Sigmoid colon (tissue), 7 donors: Measurements from ENCODE around the gene NHERF1. TPM values are rescaled to one million over a fixed set of nuclear protein-coding genes. Genes with fewer than 3 reads are reported as not detected.

Experiments used
- DNase-seq: peaks from one replicate; pipeline ENCODE4 v3.0.0-alpha.2; 2019
- H3K27ac ChIP-seq, 4 donors: fragments of 200-600 bp; sonication (generic); one replicate each; pipeline ENCODE4 v1.5.1; 2016 to 2019; ENCODE audit warnings: mild to moderate bottlenecking in 1 of 4
- H3K27me3 ChIP-seq, 3 donors: fragments of 200-600 bp; sonication (generic); one replicate each; pipeline ENCODE4 v1.5.1; 2019; ENCODE audit warnings: mild to moderate bottlenecking in 1 of 3
- H3K36me3 ChIP-seq, 4 donors: fragments of 200-600 bp; sonication (generic); one replicate each; pipeline ENCODE4 v1.5.1; 2016 to 2019
- H3K4me1 ChIP-seq, 4 donors: fragments of 200-600 bp; sonication (generic); one replicate each; pipeline ENCODE4 v1.5.1; 2017 to 2019
- H3K4me3 ChIP-seq, 4 donors: fragments of 200-600 bp; sonication (generic); one replicate each; pipeline ENCODE4 v1.5.1; 2017 to 2019; ENCODE audit warnings: mild to moderate bottlenecking in 2 of 4, moderate library complexity in 1 of 4
- H3K9me3 ChIP-seq, 4 donors: fragments of 200-600 bp in 3 of 4; sonication (generic) in 3 of 4; one replicate each; pipeline versions ENCODE4 v1.5.1 to v1.6.1; 2013 to 2019
- EP300 ChIP-seq, 4 donors: sonication (generic); formaldehyde crosslinking; IDR thresholded peaks; one replicate each; pipeline ENCODE4 v1.6.1; 2017; ENCODE audit warnings: antibody characterized with exemption in 4 of 4
- POLR2A ChIP-seq, 2 donors: fragments of 450-650 bp; IDR thresholded peaks; one replicate each; pipeline ENCODE4 v1.6.1; 2016; ENCODE audit warnings: antibody characterized with exemption in 2 of 2, mild to moderate bottlenecking in 2 of 2, moderate library complexity in 2 of 2
- POLR2AphosphoS5 ChIP-seq, 4 donors: sonication (generic); formaldehyde crosslinking; IDR thresholded peaks; one replicate each; pipeline ENCODE4 v1.6.1; 2017; ENCODE audit warnings: antibody characterized with exemption in 4 of 4
- WGBS, 2 donors: extraction: QIAGEN DNeasy Blood & Tissue Kit; methylation state at CpG; one replicate each; pipeline ENCODE4 v1.1.7; 2013; 5-methylcytosine and 5-hydroxymethylcytosine counted together
- intact Hi-C: fragments of 100-400 bp; cut with DNase I; formaldehyde crosslinking; loops from one replicate; pipeline ENCODE4 v1.15.1; 2023
- polyA plus RNA-seq, 3 donors: library from polyadenylated mRNA; stranded (reverse); fragments of 200-250 nt; gene quantifications; one replicate each; pipeline ENCODE4 v1.2.3, GENCODE V29; 2013
- total RNA-seq, 4 donors: library from RNA; depleted of rRNA; stranded (reverse); fragments of >200 nt; gene quantifications; one replicate each; pipeline ENCODE4 v1.1.0, GENCODE V29; 2016
- TF ChIP-seq, protein P1 (sequence below), 4 experiments: fragments of 450-650 bp in 3 of 4; fragments of 200-600 bp in 1 of 4; IDR thresholded peaks; one replicate each; pipeline ENCODE4 v1.5.1; 2016 to 2019; ENCODE audit warnings: antibody characterized with exemption in 4 of 4, mild to moderate bottlenecking in 3 of 4, moderate library complexity in 2 of 4
- donor health status: healthy with polysubstance abuse.
- donor health status: Bipolar disorder and iron deficiency.
- donor health status: healthy.

NHERF1 gene
- total and polyA plus RNA-seq, 7 donors: 6.6 to 420 (median 12.5) TPM

DNA sequence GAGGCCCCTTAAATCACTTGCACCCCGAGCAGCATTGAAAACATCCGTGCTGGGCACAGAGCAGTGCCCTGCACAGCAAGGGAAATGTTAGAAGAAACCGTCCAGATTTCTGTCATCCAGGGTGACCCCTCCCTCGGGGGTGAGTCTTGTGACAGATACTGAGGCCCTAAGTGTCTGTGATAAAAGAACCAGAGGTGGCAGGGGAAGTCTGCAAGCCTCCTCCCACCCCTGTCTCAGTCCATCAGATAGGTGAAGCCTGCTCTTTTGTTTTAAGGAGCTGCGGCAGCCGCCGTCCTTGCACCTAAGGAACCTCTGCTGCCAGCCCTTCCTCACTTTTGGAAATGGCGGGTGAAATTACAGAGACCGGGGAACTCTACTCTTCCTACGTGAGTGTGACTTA lies 28.6 kb downstream of the NHERF1 start:
- Histone ChIP-seq H3K36me3 (peaks cover 12 to 29% (median 15%) of the 10 kb centered on the region in 4 donors), H3K27ac (peak overlapping the region in 2 of 4 donors; percentile 66 to 78), H3K4me1 (peaks cover 0 to 33% (median 21%) of the 10 kb centered on the region in 4 donors), H3K27me3 (no peaks in the 10 kb centered on the region), H3K4me3 (peak overlapping the region; percentile 47 to 90 (median 77)), H3K9me3 (no peaks in the 10 kb centered on the region)
- intact Hi-C loops: loop anchor here (1.0 to 5.0 kb wide), 2 partner anchors 29 to 95 kb away; partner anchors contain the start of genes FDXR and NHERF1
- no peak for TF ChIP-seq EP300 (IDR thresholded peaks at IDR 0.05)
- no peak for TF ChIP-seq POLR2A (IDR thresholded peaks at IDR 0.05)
- TF ChIP-seq POLR2AphosphoS5 (IDR thresholded peaks at IDR 0.05): no peak
- TF ChIP-seq, protein P1, sequence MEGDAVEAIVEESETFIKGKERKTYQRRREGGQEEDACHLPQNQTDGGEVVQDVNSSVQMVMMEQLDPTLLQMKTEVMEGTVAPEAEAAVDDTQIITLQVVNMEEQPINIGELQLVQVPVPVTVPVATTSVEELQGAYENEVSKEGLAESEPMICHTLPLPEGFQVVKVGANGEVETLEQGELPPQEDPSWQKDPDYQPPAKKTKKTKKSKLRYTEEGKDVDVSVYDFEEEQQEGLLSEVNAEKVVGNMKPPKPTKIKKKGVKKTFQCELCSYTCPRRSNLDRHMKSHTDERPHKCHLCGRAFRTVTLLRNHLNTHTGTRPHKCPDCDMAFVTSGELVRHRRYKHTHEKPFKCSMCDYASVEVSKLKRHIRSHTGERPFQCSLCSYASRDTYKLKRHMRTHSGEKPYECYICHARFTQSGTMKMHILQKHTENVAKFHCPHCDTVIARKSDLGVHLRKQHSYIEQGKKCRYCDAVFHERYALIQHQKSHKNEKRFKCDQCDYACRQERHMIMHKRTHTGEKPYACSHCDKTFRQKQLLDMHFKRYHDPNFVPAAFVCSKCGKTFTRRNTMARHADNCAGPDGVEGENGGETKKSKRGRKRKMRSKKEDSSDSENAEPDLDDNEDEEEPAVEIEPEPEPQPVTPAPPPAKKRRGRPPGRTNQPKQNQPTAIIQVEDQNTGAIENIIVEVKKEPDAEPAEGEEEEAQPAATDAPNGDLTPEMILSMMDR (IDR thresholded peaks at IDR 0.05): no peak
- WGBS, 2 donors: 40 to 43% methylated on average over 10 of the region's 10 CpGs
- DNase-seq: no peak

DNA sequence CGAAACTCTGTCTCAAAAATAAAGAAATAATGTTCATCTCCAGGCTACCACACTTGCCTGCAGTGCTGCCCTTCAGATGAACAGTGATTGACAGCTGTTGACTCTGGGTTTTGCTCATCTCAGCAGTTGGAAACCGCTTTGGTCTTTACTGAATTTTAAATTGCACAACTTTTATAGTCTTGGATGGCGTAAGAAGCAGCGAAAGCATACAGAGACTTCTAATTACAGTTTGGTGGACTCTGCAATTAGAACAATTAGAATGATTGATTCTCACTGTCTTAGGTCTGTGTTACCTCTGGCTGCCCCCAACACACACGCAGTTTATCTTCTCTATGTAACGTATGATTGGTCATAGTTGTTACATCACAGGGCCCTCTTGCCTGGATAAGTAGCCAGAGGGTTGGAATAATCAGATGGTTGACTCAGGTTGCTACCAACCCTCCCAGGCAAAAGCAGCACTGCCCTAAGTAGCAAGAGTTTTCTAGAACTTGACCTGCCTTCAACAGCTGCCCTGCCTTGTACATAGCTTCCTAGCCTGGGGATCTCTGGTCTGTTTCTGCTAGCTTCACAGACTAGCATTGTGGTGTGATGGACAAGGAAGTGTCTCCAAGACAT lies 29.6 kb downstream of the NHERF1 start:
- no peak for DNase-seq

DNA sequence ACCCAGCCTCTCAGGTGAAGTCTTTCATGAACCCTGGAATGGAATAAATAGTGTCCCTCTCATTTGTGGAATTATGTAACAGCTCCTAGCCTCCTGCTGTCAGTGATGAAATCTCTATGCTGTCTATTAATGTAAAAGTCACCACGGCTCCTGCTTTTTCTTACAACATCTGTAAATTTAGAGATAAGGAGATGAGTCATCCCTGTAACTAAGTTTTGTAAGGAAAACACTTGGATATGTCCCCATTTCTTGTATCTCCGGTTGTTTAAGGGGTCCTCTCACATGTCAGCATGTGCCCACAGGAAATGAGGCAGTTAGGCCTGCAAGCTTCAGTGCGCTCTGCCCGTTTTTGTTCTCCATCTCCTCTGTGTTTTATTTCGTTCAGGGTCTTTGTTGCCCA lies 30.5 kb downstream of the NHERF1 start:
- intact Hi-C loops: loop anchor here (5.0 kb wide), 1 partner anchor 93 kb away; the partner anchor contains the start of gene FDXR
- no peak for DNase-seq
- Histone ChIP-seq H3K4me1 (peaks cover 0 to 33% (median 21%) of the 10 kb centered on the region in 4 donors), H3K4me3 (no peak overlapping the region), H3K27me3 (no peaks in the 10 kb centered on the region), H3K36me3 (peaks cover 0 to 20% (median 0%) of the 10 kb centered on the region in 4 donors), H3K27ac (peak overlapping the region in 1 of 4 donors; percentile 10), H3K9me3 (no peaks in the 10 kb centered on the region)
- TF ChIP-seq POLR2AphosphoS5 (IDR thresholded peaks at IDR 0.05): no peak
- 67 to 73% methylated on average over 5 of the region's 5 CpGs for WGBS, 2 donors

More for the DNA sequence above, 29.6 kb downstream of the NHERF1 start:
- WGBS, 2 donors: 86 to 91% methylated on average over 6 of the region's 6 CpGs
- Histone ChIP-seq H3K9me3 (no peaks in the 10 kb centered on the region), H3K4me1 (peaks cover 0 to 33% (median 21%) of the 10 kb centered on the region in 4 donors), H3K27me3 (no peaks in the 10 kb centered on the region), H3K36me3 (peaks cover 5 to 29% (median 7%) of the 10 kb centered on the region in 4 donors), H3K27ac (no peak overlapping the region), H3K4me3 (no peak overlapping the region)
- TF ChIP-seq EP300 (IDR thresholded peaks at IDR 0.05): no peak
- no peak for TF ChIP-seq POLR2A (IDR thresholded peaks at IDR 0.05)
- TF ChIP-seq, protein P1 (IDR thresholded peaks at IDR 0.05): no peak
- TF ChIP-seq POLR2AphosphoS5 (IDR thresholded peaks at IDR 0.05): no peak
- intact Hi-C loops: loop anchor here (5.0 kb wide), 1 partner anchor 94 kb away; the partner anchor contains the start of gene FDXR

DNA sequence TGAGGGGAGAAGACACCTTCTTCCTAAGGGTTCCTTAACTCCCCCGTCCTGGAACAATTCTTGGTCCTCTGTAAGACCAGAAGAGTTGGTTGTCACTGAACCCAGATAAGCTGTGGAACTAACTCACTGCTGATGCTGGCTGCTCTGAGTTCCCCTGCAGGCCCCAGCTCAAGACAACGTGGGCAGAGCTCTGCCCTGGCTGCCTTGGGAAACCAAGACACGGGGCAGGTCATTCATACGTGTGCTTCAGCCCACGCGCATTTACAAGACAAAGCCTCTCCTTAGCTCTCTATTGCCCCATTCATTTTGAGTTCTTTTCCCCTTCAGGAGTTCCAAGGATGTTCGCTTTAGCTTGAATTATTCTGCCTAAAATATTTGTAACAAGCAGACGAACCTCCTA lies 31.1 kb downstream of the NHERF1 start:
- Histone ChIP-seq H3K27me3 (no peaks in the 10 kb centered on the region), H3K4me1 (peaks cover 0 to 32% (median 21%) of the 10 kb centered on the region in 4 donors), H3K36me3 (peaks cover 0 to 20% (median 0%) of the 10 kb centered on the region in 4 donors), H3K4me3 (no peak overlapping the region), H3K9me3 (no peaks in the 10 kb centered on the region), H3K27ac (peak overlapping the region in 1 of 4 donors; percentile 10)
- DNase-seq: no peak
- WGBS, 2 donors: 75 to 89% methylated on average over 8 of the region's 8 CpGs
- no peak for TF ChIP-seq EP300 (IDR thresholded peaks at IDR 0.05)
- TF ChIP-seq POLR2AphosphoS5 (IDR thresholded peaks at IDR 0.05): no peak
- TF ChIP-seq, protein P1 (IDR thresholded peaks at IDR 0.05): no peak
- no peak for TF ChIP-seq POLR2A (IDR thresholded peaks at IDR 0.05)
- intact Hi-C loops: loop anchor here (5.0 kb wide), 1 partner anchor 93 kb away; the partner anchor contains the start of gene FDXR

DNA sequence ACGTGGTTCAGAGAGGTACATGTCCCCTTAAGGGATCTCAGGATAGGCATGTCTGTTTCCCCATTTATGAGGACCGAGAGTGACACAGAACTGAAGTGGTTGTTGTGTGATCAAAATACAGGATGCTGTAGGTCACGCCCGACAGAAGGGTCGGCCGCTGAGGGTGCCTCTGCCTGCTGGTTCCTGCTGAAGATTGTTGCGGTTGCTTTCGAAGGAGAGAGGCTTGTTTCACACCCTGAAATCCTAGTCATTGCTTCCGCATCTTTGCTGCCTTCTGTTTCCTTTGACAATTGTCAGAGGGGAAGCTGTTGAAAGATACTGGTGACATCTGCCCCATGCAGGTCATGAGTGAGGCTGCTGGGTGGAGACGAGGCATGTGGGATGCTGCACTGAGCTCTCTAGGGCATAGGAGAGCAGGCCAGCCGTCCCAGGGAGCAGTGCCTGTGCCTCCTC lies 31.5 kb downstream of the NHERF1 start:
- peak; percentile 74 for DNase-seq
- no peak overlapping the region for H3K4me3 ChIP-seq
- H3K9me3 ChIP-seq: no peaks in the 10 kb centered on the region
- H3K27me3 ChIP-seq: no peaks in the 10 kb centered on the region
- H3K4me1 ChIP-seq: peaks cover 0 to 29% (median 18%) of the 10 kb centered on the region in 4 donors
- peaks cover 0 to 20% (median 0%) of the 10 kb centered on the region in 4 donors for H3K36me3 ChIP-seq
- WGBS, 2 donors: 65 to 83% methylated on average over 11 of the region's 11 CpGs
- H3K27ac ChIP-seq: peak overlapping the region in 1 of 4 donors; percentile 10
- intact Hi-C loops: loop anchor here (5.0 kb wide), 1 partner anchor 92 kb away; the partner anchor contains the start of gene FDXR
- TF ChIP-seq POLR2A (IDR thresholded peaks at IDR 0.05) (no peak), EP300 (IDR thresholded peaks at IDR 0.05) (no peak), POLR2AphosphoS5 (IDR thresholded peaks at IDR 0.05) (peak in 1 of 4 donors; percentile 52)
- TF ChIP-seq, protein P1 (IDR thresholded peaks at IDR 0.05): no peak
